HUES64 (cell line): Measurements from ENCODE around the gene SENP1. TPM values are rescaled to one million over a fixed set of nuclear protein-coding genes. Genes with fewer than 3 reads are reported as not detected.

Experiments
- H3K27ac ChIP-seq: 2 replicates; pipeline ENCODE4 v1.7.0; 2013; ENCODE audit warnings: low read depth, low read length, inconsistent platforms
- H3K27me3 ChIP-seq: 2 replicates; pipeline ENCODE4 v1.6.1; 2013; ENCODE audit warnings: mild to moderate bottlenecking, low read length; ENCODE audit not compliant: insufficient read depth
- H3K36me3 ChIP-seq: 2 replicates; pipeline ENCODE4 v1.6.1; 2013; ENCODE audit warnings: mild to moderate bottlenecking, low read length; ENCODE audit not compliant: insufficient read depth
- H3K4me1 ChIP-seq: 2 replicates; pipeline ENCODE4 v1.6.1; 2013; ENCODE audit warnings: mild to moderate bottlenecking, low read length, moderate library complexity; ENCODE audit not compliant: insufficient read depth
- H3K4me3 ChIP-seq: 2 replicates; pipeline ENCODE4 v1.5.1; 2013; ENCODE audit warnings: mild to moderate bottlenecking, low read length, moderate library complexity
- H3K9ac ChIP-seq: 2 replicates; pipeline ENCODE4 v1.6.1; 2013; ENCODE audit warnings: mild to moderate bottlenecking, low read depth, low read length
- H3K9me3 ChIP-seq: 2 replicates; pipeline ENCODE4 v1.6.1; 2013; ENCODE audit warnings: low read depth, low read length; ENCODE audit not compliant: insufficient read depth
- WGBS: fragments of 150-250, 120-280 bp; methylation state at CpG from one replicate; pipeline ENCODE4 v1.1.7; 2013; ENCODE audit warnings: missing lambda C conversion rate; 5-methylcytosine and 5-hydroxymethylcytosine counted together
- polyA plus RNA-seq, 2 experiments: library from polyadenylated mRNA; stranded (reverse); fragments of 50-300 nt; gene quantifications; one replicate each; pipeline ENCODE4 v1.2.3, GENCODE V29; 2013

Gene SENP1
- 24.0 TPM for polyA plus RNA-seq (2013, experiment 1 of 2)
- 25.8 TPM for polyA plus RNA-seq (2013, experiment 2 of 2)

DNA sequence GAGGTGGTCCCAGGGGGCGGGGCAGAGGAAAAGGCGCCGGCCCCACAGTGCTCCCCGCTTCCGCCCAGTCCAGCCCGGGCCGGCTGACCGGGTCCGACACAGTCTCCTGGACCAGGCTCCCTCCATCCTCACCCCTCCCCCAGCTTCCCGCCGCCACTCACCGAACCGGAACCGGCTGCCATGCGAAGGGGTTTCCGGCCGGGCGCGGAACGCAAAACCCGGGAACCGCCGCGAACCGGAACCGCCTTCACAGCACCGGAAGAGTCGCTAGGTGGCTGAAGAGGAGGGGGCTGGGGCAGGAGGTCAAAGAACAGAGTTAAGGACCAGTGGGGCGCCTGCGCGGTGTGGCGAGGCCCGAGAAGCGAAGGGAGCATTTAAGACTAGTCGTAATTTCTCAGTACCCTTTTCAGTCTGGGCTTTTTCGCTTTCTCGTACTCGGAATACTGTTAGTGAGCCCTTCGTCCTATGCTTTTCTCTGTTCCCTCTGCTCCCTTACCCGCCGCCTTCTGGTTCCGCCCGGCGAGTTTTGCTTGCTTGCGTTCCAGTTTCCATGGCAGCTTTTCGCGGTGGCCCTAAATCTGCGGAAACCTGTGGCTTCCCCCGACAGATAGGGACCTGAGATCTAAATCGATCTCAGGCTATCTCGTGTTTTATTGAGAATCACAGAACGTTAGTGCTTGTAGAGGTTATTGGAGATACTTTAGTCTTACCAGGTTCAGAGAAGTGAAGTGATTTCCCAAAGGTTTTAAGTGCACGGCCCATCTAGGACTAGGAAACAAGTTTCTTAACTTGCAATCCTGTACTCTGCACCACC lies at the start of gene SENP1:
Gene SENP1, minus strand, starts transcription at position 213 of the 814 bp plus-strand sequence. CDS start 4,607 bp downstream, outside the sequence.
- peaks cover 29% of the 10 kb centered on the region; the same call in 1 of the 2 replicates for H3K27me3 ChIP-seq

DNA sequence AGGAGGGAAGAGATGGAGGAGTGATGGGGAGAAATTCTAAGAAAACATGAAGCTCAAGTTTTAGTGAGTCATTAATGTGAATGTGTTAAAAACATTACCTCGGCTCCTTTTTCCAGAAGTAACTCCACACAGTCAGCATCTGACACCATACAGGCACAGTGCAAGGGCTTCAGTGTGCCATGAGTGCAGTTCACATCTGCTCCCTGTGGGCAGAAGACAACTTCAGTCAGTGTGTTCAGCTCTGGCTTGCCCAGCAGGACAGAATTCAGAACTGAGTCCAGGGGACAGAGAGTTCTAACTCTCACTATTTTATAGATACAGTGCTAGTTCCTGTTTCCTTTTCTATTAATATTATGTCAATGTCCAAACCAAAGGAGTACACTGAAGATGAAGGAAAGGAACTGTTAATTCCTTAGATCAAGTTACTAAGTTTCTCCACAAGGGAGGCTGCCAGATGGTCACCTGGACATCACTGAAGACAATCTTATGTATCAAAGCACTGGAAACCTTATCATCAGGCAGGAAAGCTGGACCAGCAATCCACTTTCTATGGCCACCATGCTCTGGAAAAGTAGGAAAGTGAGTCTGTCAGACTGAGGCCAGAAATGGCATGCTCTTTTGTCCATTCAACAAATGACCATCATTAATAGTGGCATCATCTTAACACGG lies 45.4 kb upstream of the SENP1 start:
- peaks cover 43% of the 10 kb centered on the region for H3K36me3 ChIP-seq
- H3K9me3 ChIP-seq = no peaks in the 10 kb centered on the region
- no peaks in the 10 kb centered on the region for H3K27me3 ChIP-seq
- H3K4me3 ChIP-seq = no peak overlapping the region
- no peak overlapping the region for H3K27ac ChIP-seq
- no peaks in the 10 kb centered on the region; the same call in 1 of the 2 replicates for H3K4me1 ChIP-seq
- 92% methylated on average over 2 of the region's 2 CpGs for WGBS
- no peak overlapping the region for H3K9ac ChIP-seq

More for the DNA sequence above, at the start of gene SENP1:
- Histone ChIP-seq H3K36me3 (no peaks in the 10 kb centered on the region), H3K9me3 (no peaks in the 10 kb centered on the region), H3K9ac (peak within 1 kb of the TSS; percentile 98), H3K4me1 (peaks cover 19% of the 10 kb centered on the region), H3K27ac (peak within 1 kb of the TSS; percentile 99), H3K4me3 (peak within 1 kb of the TSS; percentile 86)
- 2% methylated on average over 53 of the region's 53 CpGs for WGBS

DNA sequence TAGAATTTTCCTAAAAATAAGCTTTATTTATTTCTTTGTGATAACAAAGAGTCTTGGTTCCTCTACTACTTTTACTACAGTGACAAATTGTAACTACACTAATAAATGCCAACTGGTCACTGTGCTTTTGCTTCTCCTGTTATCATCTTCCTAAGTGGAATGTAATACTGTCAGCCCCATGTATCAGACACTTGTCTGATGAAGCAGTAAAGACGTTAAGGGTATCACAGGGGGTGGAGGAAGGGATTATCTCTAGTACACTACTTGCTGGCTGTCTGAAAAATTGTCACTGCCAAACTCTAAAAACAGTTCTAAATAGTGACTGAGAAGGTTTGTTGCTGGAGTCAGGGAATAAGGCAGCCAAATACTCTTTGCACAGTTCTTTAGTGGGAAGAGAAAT lies 40.1 kb upstream of the SENP1 start:
- Histone ChIP-seq H3K4me3 (no peak overlapping the region), H3K27me3 (no peaks in the 10 kb centered on the region), H3K9me3 (no peaks in the 10 kb centered on the region), H3K36me3 (peaks cover 91% of the 10 kb centered on the region), H3K27ac (no peak overlapping the region), H3K4me1 (peaks cover 22% of the 10 kb centered on the region), H3K9ac (no peak overlapping the region)
- WGBS = 92% methylated on average over 1 of the region's 1 CpG

DNA sequence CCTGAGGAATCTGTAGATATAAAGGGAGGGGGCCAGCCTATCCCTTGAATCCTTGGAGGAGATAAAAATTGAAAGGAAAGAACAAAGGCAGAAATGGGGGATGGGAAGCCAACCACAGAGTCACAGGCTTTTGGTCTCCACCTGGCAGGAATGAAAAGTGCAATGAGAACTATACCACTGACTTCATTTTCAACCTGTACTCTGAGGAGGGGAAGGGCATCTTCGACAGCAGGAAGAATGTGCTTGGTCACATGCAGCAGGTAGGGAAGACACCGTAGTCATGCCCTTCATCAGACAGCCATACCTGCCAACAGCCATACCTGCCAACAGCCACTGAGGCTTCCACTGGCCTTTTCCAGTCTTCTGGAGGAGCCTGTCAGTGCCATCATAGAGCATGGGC lies 38.0 kb upstream of the SENP1 start:
- no peaks in the 10 kb centered on the region for H3K9me3 ChIP-seq
- peaks cover 22% of the 10 kb centered on the region for H3K4me1 ChIP-seq
- H3K9ac ChIP-seq = no peak overlapping the region
- no peak overlapping the region for H3K4me3 ChIP-seq
- WGBS = 97% methylated on average over 2 of the region's 2 CpGs
- H3K27ac ChIP-seq = peak overlapping the region; percentile 95; the same call in 1 of the 2 replicates
- no peaks in the 10 kb centered on the region for H3K27me3 ChIP-seq
- H3K36me3 ChIP-seq = peaks cover 93% of the 10 kb centered on the region

DNA sequence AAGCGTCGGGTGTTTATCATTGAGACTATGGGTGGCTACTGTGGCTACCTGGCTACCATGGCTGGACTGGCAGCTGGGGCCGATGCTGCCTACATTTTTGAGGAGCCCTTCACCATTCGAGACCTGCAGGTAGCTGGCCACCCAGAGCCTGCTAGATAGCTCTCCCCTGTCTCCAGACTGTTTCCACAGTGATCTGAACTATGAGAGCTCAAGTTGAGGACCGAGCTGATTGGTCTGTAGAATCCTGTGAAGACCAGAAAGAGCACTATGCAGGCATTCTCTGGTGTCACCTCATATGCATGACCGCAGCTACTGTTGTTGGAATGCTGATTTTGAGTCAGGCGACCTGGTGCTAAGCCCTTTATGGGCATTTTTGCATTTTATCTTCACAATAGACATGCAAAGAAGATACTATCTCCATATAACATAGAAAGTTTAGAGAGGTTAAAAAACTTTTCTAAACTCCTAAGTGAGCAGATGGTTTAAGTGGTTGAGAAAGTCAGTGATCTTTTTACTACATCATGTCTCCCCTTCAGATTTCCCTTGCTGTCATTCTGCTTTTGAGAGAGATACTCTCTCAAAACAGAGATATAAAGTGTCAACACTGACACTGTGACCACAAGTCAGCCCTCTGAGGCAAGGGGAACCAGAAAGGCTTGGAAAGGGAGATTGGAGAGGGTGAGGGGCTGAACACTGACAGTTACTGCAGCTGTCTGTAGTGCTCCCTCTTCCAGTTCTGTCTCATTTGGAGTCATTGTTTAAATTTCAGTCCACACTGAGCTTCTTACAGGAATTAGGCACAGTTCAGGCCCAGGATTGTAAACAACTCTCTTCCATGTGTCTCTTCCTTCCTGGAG lies 37.2 kb upstream of the SENP1 start:
- H3K36me3 ChIP-seq = peaks cover 96% of the 10 kb centered on the region
- H3K27ac ChIP-seq = peak overlapping the region; percentile 95; the same call in 1 of the 2 replicates
- H3K9ac ChIP-seq = peak overlapping the region; percentile 16; the same call in 1 of the 2 replicates
- 68% methylated on average over 7 of the region's 7 CpGs for WGBS
- H3K4me1 ChIP-seq = peaks cover 22% of the 10 kb centered on the region
- H3K4me3 ChIP-seq = peak overlapping the region; percentile 14; the same call in 1 of the 2 replicates
- H3K9me3 ChIP-seq = no peaks in the 10 kb centered on the region
- no peaks in the 10 kb centered on the region for H3K27me3 ChIP-seq

DNA sequence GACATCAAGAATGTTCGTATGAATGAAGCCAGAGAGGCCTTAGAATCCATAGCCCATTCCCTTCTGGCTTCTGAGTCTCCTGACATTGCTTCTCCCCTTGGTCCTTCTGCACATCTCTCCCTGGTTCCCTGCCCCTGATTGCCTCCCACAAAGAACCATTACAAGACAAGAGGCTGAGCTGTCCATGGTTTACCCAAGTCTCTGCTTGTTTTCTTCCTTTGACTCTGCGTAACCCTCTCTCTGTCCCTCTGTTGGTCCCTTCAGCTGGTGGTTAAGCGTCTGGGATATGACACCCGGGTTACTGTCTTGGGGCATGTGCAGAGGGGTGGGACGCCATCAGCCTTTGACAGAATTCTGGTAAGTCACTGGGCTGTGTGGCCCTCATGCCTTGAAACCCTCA lies 29.1 kb upstream of the SENP1 start:
- WGBS = 94% methylated on average over 5 of the region's 5 CpGs
- H3K4me1 ChIP-seq = no peaks in the 10 kb centered on the region
- H3K9ac ChIP-seq = no peak overlapping the region
- no peak overlapping the region for H3K4me3 ChIP-seq
- no peak overlapping the region for H3K27ac ChIP-seq
- H3K9me3 ChIP-seq = no peaks in the 10 kb centered on the region
- H3K36me3 ChIP-seq = peaks cover 92% of the 10 kb centered on the region
- H3K27me3 ChIP-seq = no peaks in the 10 kb centered on the region

DNA sequence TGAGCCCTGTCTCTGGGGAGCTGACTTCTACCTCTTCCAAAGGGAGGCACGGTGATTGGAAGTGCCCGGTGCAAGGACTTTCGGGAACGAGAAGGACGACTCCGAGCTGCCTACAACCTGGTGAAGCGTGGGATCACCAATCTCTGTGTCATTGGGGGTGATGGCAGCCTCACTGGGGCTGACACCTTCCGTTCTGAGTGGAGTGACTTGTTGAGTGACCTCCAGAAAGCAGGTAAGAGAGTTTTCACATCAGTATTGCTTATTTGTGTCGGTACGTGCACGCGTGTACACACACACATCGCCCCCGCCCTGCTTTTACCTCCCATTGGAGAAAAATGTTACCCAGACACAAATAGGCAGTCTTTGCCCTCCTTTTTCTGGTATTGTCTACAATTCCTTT lies 26.9 kb upstream of the SENP1 start:
- Histone ChIP-seq H3K27me3 (no peaks in the 10 kb centered on the region), H3K4me3 (no peak overlapping the region), H3K9me3 (no peaks in the 10 kb centered on the region), H3K4me1 (no peaks in the 10 kb centered on the region), H3K27ac (no peak overlapping the region), H3K9ac (no peak overlapping the region), H3K36me3 (peaks cover 93% of the 10 kb centered on the region)
- 96% methylated on average over 14 of the region's 14 CpGs for WGBS

DNA sequence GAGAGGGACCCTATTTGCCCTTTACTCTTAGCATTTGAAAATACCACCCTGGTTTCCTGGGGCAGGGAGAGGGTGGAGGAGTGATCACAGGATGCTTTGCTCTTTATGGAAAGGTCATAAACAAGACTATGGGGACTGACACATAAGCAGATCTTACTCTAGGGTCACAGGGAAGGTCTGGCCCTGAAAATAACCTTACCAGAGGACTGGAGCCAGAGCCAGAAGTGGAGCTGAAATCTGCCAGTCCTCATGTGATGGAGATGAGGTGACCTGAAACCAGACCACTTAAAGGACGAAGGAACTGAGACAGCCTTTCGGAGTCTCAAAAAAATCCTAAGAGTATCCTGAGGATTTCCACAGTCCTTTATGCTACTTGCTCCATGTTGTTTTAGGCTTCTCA lies 25.6 kb upstream of the SENP1 start:
- no peak overlapping the region for H3K9ac ChIP-seq
- H3K4me3 ChIP-seq = no peak overlapping the region
- 99% methylated on average over 2 of the region's 2 CpGs for WGBS
- H3K36me3 ChIP-seq = peaks cover 97% of the 10 kb centered on the region
- H3K27ac ChIP-seq = no peak overlapping the region
- H3K9me3 ChIP-seq = no peaks in the 10 kb centered on the region
- H3K4me1 ChIP-seq = no peaks in the 10 kb centered on the region
- H3K27me3 ChIP-seq = no peaks in the 10 kb centered on the region

DNA sequence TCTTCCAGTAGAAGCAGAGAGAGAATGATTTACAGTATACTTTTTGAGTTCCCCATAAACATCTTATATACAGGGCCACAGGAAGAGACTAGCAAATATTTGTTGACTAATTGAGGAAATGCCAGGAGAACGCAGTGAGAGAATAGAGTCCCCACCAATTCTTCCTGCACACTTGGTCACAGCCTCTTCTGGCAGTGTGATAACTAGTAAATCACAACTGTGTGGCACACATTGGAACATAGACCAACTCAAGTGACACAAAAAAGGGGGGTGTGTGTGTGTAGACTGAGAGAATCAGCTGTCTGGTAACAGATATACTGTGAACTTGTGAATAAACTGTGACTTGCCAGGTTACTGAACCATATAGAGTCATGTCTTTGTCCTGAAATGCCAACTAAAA lies 23.5 kb upstream of the SENP1 start:
- Histone ChIP-seq H3K4me3 (no peak overlapping the region), H3K9me3 (no peaks in the 10 kb centered on the region), H3K36me3 (peaks cover 96% of the 10 kb centered on the region), H3K27me3 (no peaks in the 10 kb centered on the region), H3K9ac (no peak overlapping the region), H3K4me1 (no peaks in the 10 kb centered on the region), H3K27ac (no peak overlapping the region)
- WGBS = 100% methylated on average over 1 of the region's 1 CpG

DNA sequence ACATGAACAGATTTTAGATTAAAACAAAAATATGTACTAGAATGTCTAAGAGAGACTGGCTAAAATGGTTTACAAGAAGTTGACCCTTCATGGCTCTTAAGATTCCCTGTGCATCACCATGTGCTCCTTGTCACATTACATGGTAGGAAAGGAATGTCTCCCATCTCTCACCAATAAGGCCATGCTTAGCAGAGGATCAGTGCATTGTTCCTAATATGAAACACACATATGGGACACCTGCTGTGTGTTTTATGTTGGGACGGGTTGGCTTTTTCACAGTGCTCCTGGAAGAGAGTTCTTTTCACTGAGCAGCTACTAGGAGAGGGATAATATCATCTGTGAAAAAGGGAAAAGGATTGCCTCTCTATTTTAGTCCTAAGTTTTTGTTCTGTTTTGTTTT lies 22.9 kb upstream of the SENP1 start:
- Histone ChIP-seq H3K4me3 (no peak overlapping the region), H3K36me3 (peaks cover 96% of the 10 kb centered on the region)

More for the DNA sequence above, 22.9 kb upstream of the SENP1 start:
- H3K9ac ChIP-seq = no peak overlapping the region
- H3K27me3 ChIP-seq = no peaks in the 10 kb centered on the region
- WGBS = 95% methylated on average over 1 of the region's 1 CpG
- H3K9me3 ChIP-seq = no peaks in the 10 kb centered on the region
- H3K4me1 ChIP-seq = no peaks in the 10 kb centered on the region
- no peak overlapping the region for H3K27ac ChIP-seq
